Stomach (tissue), 4 donors: ENCODE results near the gene ADD2.

Source experiments
- EP300 ChIP-seq: sonication (generic); formaldehyde crosslinking; IDR thresholded peaks from one replicate; pipeline ENCODE4 v1.6.1; 2017; ENCODE audit warnings: antibody characterized with exemption
- POLR2A ChIP-seq, 4 donors: fragments of 450-650 bp; IDR thresholded peaks; one replicate each; pipeline ENCODE4 v1.6.1; 2016; ENCODE audit warnings: antibody characterized with exemption in 4 of 4, control low read depth in 2 of 4, mild to moderate bottlenecking in 1 of 4, moderate library complexity in 1 of 4
- POLR2AphosphoS5 ChIP-seq, 3 donors: sonication (generic); formaldehyde crosslinking; IDR thresholded peaks; one replicate each; pipeline ENCODE4 v1.6.1; 2016; ENCODE audit warnings: antibody characterized with exemption in 3 of 3
- TF ChIP-seq, protein P1 (sequence below), 7 experiments: fragments of 450-650 bp in 4 of 7; fragments of 200-600 bp in 3 of 7; sonication (generic) in 3 of 7; IDR thresholded peaks; one replicate each; pipeline ENCODE4 v1.5.1; 2016 to 2019; ENCODE audit warnings: antibody characterized with exemption in 7 of 7, control low read depth in 2 of 7, mild to moderate bottlenecking in 1 of 7

DNA sequence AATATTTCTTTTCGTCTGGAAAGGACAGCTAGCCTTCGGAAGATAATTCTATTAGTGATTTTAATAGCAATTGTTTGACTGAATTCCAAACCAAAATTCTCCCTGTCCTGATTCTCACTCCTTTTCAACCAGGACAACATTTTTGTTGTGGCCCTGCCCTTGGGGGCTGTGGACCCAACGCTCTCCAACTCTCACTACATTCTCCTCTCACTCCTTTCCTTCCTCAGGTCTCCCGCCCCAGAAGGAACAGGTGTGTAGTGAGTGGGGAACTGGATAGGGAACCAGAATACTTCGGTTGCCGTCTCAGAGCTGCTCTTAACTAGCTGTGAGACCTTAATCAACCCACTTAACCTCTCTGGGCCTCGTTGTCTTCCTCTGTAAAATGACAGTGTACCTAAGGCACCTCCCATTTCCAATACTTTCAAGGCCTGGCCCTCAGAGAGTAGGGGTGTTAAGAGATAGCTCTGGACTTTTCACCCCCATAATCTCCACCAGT lies 638 bp upstream of the ADD2 start:
- TF ChIP-seq POLR2A (IDR thresholded peaks at IDR 0.05): no peak
- TF ChIP-seq, protein P1, sequence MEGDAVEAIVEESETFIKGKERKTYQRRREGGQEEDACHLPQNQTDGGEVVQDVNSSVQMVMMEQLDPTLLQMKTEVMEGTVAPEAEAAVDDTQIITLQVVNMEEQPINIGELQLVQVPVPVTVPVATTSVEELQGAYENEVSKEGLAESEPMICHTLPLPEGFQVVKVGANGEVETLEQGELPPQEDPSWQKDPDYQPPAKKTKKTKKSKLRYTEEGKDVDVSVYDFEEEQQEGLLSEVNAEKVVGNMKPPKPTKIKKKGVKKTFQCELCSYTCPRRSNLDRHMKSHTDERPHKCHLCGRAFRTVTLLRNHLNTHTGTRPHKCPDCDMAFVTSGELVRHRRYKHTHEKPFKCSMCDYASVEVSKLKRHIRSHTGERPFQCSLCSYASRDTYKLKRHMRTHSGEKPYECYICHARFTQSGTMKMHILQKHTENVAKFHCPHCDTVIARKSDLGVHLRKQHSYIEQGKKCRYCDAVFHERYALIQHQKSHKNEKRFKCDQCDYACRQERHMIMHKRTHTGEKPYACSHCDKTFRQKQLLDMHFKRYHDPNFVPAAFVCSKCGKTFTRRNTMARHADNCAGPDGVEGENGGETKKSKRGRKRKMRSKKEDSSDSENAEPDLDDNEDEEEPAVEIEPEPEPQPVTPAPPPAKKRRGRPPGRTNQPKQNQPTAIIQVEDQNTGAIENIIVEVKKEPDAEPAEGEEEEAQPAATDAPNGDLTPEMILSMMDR (IDR thresholded peaks at IDR 0.05): no peak
- TF ChIP-seq POLR2AphosphoS5 (IDR thresholded peaks at IDR 0.05): no peak
- no peak for TF ChIP-seq EP300
